HG03442 (cell line): ENCODE results near the gene TCF7L2.
"Not testable (repeated sequence)": the region's sequence is repeated elsewhere in the genome, so short reads cannot be mapped to it uniquely, and the experiment has no call there.

Experiments used
- ATAC-seq: cut with Tn5 transposase; IDR thresholded peaks from one replicate; pipeline ENCODE4 v1.9.1; 2021; ENCODE audit warnings: mild to moderate bottlenecking, moderate library complexity; ENCODE audit not compliant: unreplicated experiment

The TCF7L2 gene

DNA sequence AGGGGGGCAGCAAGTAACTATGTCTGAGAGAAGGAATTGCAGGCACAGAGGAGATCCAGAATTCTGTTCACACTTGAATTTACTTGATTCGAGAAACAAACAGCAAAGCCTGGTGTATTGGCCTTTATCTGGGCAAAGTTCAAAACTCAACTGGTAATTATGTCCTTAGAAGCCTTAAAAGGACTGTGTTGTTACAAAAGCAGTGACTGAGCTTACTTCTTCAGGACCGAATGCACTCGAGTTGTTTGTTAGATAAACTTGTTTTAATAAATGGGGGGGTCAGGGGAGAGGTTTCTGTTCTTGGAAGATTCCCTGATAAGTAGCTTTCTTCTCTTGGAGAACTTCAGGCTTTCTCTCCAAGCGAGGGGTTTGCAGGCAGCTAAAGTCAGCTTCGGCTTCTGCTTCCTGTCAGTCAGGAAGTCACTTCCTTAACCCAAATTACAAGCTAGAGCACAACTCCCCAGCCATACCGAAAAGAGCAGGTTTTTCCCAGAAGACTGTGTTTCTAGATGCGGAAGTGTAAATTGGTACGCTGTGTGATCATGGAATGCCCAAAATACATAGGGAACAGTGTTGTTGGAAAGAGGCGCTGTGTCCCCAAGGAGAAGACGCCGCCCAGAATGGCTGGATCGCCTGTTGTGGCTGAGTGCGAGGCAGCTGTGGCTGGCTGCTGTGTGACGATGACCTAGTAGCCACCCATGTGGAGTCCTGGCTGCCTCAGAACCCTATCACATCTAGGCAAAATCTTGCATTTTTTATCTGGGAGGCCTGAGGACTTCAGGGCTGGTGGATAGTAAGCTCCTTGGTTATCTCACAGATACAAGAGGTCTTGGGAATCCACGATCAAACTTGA lies 110.4 kb downstream of the TCF7L2 start:
- ATAC-seq, result no peak

DNA sequence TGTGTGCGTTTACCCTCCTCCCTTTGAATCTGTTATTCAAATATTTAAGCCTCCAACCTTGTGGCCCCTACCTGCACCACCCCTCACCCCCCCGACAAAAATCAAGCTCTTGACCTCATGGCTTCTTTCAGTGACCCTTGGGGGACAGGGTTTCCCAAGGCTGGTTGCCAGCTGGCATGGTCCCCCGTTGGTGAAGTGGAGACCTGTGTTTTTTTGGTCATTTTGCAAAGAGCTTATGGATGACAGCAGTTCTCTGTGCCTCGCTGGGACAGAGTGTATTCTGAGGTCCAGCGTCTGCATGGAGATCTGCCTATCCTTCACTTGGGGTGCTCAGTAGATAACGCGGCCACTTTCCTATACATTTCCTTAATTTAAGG lies 111.0 kb downstream of the TCF7L2 start:
- ATAC-seq, result no peak

DNA sequence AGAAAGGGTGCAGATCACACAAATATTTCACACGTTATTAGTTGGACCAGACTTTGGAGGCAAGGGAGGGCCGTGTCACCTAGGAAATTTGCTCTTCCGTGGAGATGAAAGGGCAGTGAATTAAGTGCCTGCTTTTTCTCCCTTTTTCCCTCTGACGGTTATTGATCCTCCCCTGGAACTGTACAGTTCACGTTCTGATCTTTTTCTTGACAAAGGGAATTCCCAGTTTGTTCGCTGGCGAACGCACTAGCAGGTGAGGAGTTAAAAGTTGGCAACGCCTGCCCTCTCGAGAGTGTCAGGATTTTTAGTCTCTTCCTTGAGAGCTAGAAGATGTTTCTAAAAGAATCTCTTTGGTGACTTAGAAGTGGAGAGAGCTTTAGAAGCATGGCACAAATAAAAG lies 111.5 kb downstream of the TCF7L2 start:
- ATAC-seq, result no peak

DNA sequence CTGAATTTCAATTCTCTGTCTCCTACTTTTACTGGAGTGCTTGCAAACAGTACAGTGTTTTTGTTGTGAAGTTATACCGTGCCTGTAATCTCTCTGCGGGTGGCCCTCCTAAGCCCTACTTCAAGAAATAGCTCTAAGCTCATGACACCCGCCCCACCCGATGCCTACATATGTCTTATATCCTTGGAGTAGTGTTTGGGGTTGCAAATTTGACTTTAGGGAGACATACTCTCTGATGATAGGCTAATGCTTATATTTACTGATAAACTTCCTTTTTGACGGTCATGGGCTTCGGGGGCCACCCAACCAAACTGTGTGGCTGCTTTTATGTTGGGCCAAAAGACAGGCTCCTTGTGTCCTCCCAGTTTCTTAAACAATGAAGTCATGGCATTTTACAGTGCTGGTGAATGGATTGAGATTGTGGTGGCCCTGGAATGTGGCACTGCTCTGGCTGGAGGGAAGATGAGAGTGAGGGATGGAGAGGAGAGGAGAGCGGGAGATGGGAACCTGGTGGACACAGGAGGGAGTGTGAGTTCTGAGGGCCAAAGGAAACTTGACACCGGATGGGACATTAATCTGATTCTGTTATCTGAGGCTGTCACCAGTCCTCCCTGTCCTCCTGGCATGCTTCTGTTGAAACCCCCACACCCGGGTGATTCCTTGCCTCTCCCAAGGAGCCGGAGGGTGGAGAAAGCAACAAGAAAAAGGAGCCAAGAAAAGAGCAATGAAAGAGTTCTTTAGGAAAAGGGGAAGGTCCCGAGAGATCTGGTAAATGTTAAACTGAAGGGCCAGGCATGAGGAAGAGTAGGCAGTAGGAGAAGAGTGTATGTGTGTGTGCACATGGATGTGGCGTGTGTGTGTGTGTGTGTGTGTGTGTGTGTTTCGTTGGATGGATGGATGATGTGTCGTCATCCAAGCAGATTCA lies 113.3 kb downstream of the TCF7L2 start:
- no peak for ATAC-seq

DNA sequence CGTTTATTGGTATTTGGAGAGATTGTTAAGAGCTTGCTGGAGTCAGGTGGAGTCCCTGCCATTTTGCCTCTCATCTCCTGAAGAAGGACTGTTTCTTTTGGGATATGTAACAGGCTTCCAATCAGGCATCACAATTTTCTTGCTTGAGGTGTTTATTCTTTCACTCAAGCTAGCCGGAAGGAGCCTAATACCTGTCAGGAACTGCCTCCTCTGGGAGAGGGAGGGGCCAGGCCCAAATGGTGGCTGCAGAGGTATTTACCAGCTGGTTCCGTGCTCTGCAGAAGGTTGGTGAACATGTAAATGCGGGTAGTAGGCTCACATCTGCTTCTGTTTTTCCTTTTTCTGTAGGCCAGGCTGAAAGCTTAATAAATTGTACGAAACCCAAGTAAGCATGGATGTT lies 114.0 kb downstream of the TCF7L2 start:
- no peak for ATAC-seq

DNA sequence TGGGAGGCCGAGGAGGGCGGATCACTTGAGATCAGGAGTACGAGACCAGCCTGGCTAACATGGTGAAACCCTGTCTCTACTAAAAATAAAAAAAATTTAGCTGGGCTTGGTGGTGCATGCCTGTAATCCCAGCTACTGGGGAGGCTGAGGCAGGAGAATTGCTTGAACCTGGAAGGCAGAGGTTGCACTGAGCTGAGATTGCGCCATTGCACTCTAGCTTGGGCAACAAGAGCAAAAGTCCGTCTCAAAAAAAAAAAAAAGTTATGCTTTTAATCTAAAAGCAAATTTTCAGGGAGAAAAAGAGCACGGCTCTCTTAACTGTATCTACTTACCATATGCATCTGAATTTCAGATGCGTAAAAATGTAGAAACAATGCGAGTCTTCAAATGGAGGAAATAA lies 116.1 kb downstream of the TCF7L2 start:
- ATAC-seq, result not testable (repeated sequence)

DNA sequence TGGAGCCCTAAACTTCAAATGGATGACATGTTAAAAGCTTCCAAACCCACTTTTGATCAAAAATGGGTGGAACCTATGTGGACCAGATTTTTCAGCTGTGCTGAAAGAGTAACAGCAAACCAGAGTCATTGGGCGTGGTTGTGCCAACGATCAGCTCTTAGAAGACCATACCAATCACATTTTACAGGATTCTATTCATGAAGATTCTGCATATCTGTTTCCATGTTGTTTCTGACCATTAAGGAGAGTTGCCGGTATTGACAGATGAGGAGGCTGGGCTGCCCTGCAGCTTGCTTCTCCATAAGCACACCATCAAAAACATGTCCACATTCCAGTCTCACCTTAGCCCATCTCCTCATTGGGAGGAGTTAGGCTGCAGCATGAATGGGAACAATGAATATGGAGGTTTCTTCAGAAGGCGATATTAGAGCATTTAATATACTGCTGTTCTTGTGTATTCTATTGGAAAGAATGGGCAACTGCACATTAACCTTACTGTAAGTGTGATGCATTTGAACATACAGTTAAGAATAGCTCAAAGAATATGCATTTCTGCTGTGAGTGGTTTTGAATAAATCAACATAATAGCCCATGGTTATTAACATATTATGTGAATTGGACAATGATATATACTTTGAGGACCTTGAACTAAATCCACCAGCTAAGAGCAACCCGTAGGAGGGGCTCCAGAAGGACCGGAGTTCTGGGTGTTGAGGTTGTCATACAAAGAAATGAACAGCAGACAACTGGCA lies 116.7 kb downstream of the TCF7L2 start:
- no peak for ATAC-seq

DNA sequence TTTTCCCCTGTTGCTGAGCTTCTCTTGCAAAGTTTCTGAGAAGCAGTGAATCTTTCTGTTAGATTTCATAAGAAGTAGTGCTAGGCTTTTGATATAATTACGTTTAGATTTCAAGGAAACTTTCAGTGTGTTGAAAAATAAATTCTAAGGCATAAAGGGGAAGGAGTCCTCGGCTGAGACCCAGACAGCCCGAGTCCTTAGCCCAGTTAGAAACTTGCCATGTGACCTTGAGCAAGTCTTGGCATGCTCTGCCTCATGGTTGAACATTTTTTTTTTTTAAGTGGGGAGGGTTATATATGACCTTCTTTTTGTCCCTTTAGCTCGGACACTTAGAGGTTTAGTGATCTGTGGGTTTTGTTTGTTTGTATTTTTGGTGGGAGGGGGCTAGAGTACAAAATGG lies 117.5 kb downstream of the TCF7L2 start:
- ATAC-seq, result no peak

DNA sequence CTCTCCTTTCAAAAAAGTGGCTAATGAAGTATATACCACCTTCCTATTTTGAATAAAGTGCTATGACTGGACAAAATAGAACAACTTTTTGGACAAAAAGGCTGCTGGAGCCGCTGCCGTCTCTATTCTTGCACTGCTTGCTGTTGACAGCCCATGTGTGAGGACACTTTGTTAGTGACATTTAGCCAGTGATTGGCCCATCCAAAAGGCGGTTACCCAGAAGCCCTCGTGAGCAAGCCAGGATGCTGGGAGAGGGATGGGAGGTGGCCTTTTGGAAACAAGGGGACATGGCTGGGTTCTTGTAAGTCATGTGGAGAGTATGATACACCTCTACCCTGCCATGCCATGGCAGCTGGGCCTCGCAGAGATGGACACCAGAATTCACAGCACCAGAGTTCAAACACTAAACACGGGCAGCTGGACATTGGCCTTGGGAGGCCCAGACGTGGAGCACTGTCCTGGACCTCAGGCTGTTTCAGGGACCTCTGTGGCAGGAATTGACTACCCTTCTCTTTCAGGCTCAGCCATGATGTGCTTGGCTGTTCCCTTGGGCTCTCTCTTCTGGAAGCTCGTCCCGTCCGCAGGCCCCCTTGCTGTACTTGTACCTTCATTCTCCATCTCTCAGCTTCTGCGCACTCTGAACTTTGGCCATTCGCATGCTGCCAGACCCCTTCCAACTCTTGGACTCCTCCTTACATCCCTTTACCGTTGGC lies 118.3 kb downstream of the TCF7L2 start:
- no peak for ATAC-seq

DNA sequence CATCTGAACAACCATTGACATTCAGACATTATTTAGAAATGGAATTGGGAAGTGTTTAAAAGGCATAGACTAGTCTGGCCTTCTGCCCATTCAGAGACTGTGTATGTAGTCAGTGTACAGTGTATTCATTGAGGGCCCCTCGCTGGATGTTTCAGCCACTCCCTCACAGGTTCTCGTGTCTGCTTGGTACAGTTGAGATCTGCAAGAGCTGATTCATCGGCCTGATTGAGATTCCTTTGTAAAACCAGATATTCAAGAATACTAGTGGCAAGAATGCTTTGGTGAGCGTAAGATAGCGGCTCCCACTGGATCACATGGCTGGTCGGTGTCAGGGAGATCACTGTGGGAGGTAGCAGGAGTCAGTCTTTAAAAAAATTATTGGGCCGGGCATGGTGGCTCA lies 119.5 kb downstream of the TCF7L2 start:
- ATAC-seq, result no peak

DNA sequence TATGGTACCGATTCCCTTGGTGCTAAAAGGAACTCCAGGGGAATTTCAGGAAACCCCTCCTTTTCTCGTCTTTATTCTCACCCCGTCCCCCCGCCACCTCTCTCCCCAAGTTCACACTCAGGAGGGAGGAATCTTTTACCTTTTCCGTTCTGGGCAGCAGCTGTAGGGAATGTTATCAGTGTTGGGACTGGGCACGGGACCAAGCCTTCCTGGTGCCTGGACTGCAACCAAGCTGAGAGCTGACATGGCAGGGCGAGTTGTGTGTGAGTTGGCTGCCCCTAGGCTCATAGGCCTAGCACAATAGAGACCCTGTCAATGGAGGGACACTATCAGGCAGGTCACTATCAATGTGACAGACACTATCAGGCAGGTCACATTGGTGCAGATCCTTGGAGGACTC lies 121.4 kb downstream of the TCF7L2 start:
- no peak for ATAC-seq

DNA sequence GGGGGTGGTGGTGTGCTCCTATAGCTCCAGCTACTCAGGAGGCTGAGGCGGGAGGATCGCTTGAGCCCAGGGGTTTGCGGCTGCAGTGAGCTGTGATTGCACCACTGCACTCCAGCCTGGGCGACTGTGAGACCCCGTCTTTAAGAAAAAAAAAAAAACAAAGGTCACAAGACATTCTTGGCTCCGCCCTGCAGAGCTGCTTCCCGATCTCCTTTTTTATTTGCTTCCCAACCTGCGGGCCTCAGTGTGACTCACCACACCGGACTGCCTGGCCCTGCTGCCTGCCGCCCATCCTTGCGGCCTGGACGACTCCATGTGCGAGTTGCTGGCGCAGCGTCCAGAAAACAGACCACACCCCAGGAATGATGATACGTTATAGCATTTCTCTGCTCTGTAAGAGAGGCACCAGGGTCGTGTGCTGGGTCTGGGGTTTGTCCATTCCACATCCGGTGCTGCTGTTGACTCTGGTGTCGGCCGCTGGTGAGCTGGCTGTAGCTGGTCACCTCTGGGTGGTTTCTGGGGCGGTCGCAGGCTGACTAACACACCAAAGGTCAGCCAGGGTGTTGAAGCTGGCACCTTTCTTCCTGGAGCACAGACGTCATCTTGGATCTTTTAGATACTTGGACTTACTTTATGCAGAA lies 123.6 kb downstream of the TCF7L2 start:
- no peak for ATAC-seq

DNA sequence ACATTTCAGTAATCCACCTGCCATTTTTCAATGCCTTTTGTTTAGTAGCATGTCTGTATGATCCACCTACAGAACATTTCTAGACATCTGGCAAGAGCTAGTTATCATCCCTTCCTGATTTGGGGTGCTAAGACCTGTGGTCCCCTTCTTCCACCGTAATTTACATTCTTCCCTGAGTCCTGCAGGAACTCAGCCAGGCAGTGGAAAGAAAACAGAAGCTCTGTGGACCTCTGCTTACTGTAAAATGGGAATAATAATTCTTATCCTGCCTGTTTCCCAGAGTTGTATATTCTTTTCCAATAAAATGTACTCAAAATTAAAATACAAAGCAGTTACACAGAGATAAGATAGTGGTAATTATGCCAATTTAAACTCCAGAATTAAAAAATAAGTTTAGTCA lies 126.9 kb downstream of the TCF7L2 start:
- no peak for ATAC-seq

DNA sequence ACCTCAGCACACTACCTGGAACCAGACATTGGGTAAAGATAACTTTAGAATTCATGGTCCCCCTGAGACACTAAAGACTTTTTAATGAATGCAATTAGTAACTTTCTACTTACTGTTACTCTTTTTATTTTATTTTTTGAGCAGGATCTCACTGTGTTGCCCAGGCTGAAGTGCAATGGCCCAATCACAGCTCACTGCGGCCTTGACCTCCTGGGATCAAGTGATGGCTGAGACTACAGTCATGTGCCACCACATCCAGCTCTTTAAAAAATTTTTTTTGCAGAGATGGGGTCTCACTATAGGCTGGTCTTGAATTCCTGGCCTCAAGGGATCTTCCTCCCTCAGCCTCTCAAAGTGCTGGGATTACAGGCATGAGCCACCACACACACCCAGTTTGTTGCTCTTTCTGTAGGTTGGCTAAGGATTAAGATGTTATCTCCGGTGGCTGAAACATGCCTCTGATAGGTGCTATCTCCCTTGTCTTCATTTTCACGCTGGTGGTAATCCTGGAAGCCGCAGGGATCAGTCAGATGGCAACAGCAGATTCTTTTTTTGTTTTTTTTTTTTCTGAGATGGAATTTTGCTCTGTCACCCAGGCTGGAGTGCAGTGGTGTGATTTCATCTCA lies 128.3 kb downstream of the TCF7L2 start:
- no peak for ATAC-seq

DNA sequence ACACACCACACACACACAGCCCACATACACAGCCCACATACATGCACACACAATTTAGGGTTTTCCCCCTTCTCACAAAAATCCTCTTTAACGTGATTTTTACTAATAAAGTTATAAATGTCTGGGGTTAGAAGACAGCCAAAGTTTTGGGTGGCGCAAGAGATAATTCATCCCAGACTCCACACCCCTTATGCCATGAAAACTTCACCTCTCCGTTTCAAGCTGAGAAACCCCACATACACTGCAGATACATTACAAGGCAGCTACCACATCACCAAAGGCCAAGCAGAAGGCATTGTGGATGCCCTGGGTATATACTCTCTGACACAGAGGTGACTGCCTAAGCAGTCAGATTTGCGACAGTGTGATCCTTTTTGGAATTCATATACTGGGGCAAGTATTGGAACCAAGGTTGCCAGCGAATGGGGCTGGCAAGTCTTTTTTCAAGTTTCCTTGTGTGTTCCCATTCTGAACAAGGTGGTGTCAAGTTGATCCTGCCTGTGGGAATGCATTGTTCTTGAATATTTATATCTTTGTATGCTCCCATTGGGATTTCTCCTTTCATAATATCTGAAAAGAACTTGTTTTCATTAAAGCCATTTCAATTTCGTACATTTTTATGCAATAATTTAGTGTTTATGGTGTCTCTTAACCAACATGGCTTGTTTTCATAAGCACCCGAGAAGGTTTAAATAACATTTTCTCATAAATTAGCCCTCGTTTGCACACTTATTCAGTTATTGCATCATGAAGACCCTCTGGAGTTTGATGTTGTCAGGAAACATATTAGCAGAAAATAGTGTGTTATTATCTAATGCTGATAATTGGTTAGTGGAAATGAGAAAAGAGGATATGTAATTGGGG lies 130.2 kb downstream of the TCF7L2 start:
- ATAC-seq, result no peak

DNA sequence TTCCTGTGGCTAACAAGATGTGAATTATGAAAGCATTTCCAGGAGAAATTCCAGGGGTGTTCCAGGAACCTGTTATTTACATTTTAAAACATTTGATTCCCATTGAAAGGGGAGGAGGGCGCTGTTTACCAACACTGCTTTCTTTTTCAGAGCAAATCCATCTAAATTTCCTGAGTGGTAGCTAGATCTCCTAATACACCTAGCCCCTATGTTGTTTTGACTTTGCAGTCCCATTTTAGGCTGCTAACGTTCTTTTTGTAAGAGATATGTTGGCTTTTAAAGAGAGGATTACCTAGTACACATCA lies 130.8 kb downstream of the TCF7L2 start:
- ATAC-seq, result no peak

DNA sequence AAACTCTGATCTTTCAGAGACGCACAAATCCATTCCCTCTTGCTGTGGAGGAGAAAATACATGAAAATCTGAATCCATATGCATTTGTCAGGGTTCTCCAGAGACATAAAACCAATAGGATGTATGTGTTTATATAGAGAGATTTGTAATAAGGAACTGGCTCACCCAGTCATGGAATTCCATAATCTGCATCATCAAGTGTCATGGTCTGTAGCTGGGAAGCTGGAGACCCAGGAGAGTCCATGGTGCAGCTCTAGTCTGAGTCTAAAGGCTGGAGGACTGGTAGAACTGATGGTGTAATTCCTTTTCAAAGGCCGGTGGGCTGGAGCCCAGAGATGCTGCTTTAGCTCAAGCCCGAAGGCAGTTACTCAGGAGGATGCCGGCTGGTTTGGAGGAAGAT lies 134.0 kb downstream of the TCF7L2 start:
- ATAC-seq, result no peak

DNA sequence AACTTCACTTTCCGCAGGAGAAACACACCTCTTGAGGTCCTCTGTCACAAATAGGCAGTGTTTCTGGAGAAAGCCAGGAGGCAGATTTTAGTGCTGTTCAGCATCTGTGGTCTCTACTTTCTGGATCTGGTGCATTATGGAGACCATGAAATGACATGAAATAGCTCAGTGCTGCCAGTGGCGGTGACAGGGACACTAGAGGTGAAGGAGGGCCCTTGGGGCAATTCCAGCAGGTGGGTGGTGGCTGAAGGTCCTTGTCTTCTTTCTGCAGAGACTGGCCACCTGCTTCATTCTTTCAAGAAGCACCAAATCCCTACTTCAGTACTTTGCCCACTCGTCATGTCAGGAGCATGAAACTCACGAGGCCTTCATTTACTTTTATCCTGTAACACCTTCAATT lies 135.7 kb downstream of the TCF7L2 start:
- no peak for ATAC-seq

DNA sequence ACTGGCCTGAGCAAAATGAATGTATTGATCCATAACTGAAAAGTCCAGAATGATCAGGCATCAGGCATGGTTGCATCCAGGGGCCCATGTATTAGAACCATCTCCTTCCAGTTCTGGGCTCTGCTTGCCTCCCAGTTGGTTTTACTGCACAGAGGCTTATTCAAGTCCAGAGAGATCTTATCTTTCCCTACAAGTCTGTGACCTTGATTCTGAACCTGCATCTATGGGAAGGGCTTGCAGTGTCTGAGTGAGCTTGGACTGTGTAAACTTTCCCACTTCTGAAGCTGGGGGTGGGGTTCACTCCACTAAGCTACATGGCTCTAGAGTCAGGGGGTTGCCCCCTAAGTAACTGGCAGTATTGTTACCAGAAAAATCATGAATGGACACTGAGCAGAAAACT lies 136.2 kb downstream of the TCF7L2 start:
- ATAC-seq, result no peak
